Adipocyte (in vitro differentiated cells): ENCODE data around the gene RTN4RL1.

ENCODE experiments used
- DNase-seq: peaks from one replicate; pipeline ENCODE4 v3.0.0-alpha.2; 2015; ENCODE audit warnings: low read depth
- H3K27me3 ChIP-seq: replicated peaks from 2 replicates; pipeline ENCODE4 v1.7.0; 2013; ENCODE audit warnings: mild to moderate bottlenecking, low read length, moderate library complexity; ENCODE audit not compliant: control insufficient read depth, insufficient read depth
- H3K36me3 ChIP-seq: 2 replicates; pipeline ENCODE4 v1.7.0; 2013; ENCODE audit warnings: low read length, mild to moderate bottlenecking, moderate library complexity; ENCODE audit not compliant: control insufficient read depth, insufficient read depth, severe bottlenecking
- H3K4me1 ChIP-seq: 2 replicates; pipeline ENCODE4 v1.7.0; 2013; ENCODE audit warnings: mild to moderate bottlenecking, low read length, moderate library complexity; ENCODE audit not compliant: control insufficient read depth, insufficient read depth
- H3K4me3 ChIP-seq: 2 replicates; pipeline ENCODE4 v1.7.0; 2013; ENCODE audit warnings: mild to moderate bottlenecking, low read length, moderate library complexity
- H3K9ac ChIP-seq: 2 replicates; pipeline ENCODE4 v1.7.0; 2013; ENCODE audit warnings: mild to moderate bottlenecking, low read length, moderate library complexity
- H3K9me3 ChIP-seq: 2 replicates; pipeline ENCODE4 v1.7.0; 2013; ENCODE audit warnings: mild to moderate bottlenecking, low read length, moderate library complexity; ENCODE audit not compliant: control insufficient read depth

Gene RTN4RL1

GRCh38 chr17:2064980-2065785 lies 40.0 kb upstream of the RTN4RL1 start:
- peaks cover 88% of the 10 kb centered on the region for H3K4me1 ChIP-seq
- H3K9ac ChIP-seq = peak overlapping the region; percentile 91
- H3K27me3 ChIP-seq = no peaks in the 10 kb centered on the region
- no peaks in the 10 kb centered on the region for H3K36me3 ChIP-seq
- H3K4me3 ChIP-seq = no peak overlapping the region
- no peaks in the 10 kb centered on the region for H3K9me3 ChIP-seq
- peak; percentile 48 for DNase-seq

DNA sequence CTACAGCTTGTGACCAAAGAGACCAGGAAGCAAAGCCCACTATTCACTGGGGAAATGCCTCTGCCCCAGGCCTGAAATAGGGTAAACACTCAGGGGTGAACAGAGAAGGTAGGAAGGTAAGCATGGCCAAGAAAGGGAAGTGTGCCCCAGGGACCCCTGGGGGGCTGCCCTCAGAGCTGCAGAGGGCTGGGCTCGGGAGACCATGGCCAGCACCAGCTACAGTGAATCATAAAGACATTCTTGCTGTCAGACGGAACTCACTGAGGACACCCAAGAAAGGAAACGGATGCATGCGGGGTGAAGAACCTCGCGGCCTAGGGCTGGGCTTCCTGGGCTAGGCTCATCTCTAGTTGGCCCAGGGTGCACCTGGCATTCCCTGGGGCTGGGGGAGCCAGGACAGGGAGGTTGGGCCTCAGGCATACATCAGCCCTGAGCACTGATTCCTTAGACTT lies 39.4 kb upstream of the RTN4RL1 start:
- no peak for DNase-seq
- Histone ChIP-seq H3K9ac (peak overlapping the region; percentile 91), H3K27me3 (no peaks in the 10 kb centered on the region), H3K9me3 (no peaks in the 10 kb centered on the region), H3K4me1 (peaks cover 95% of the 10 kb centered on the region), H3K4me3 (no peak overlapping the region), H3K36me3 (no peaks in the 10 kb centered on the region)

DNA sequence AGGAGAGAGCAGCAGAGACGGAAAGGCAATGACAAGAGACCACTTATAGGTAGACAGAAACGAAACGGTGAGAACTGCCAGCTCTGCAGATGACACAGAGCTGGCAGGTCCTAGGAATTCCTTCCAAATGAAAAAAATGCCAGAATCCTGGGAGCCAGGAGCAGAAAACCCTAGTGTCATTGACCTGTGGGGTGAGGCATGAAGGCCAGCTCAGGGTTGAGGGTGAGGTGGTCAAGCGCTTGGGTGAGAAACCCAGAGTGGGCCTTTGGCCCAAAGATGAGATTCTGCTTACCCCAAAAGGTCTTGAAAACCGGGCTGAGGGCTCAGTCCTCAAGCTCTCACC lies 39.0 kb upstream of the RTN4RL1 start:
- H3K36me3 ChIP-seq = no peaks in the 10 kb centered on the region
- peaks cover 96% of the 10 kb centered on the region for H3K4me1 ChIP-seq
- no peaks in the 10 kb centered on the region for H3K9me3 ChIP-seq
- H3K27me3 ChIP-seq = no peaks in the 10 kb centered on the region
- no peak for DNase-seq
- H3K4me3 ChIP-seq = no peak overlapping the region
- peak overlapping the region; percentile 91 for H3K9ac ChIP-seq

DNA sequence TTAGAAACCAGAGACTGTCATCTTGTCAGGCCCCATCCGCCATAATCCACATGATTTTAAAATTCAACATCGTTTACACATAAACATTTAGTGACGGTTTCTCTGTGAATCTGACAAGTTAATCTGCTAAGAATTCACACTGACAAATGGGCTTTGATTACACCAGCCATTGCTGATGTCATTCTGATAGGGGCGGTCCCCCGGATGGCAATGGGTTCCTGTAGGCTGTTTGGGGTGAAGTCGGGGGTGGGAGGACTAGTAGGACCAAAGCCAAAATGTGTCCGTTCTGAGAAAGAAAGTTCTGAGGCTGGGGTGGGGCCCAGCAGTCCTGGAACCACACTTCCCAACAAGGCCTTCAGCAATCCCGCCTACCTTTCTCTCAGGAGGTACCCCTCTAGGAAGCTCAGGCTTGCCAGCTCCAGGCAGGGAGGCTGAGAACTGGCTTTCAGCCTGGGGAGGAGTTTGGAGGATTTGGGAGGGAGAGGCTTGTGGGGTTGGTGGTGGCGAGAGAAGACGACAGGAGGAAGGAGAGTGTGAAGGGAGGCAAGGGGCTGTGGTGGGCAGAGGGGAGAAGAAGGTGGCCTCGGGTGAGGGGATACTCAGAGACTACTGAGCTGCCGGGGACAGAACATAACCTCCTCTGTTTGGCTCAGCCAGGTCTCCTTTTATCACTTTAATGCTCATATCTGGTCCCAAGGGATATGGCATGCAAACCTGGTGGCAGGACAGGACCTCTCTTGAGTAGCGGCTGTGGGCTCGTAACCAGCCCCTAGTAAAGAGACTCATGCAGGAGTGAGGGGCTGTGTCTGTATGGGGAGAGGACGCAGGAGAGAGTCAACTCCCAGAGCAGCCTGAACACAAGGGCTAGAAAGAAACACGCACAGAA lies 38.4 kb upstream of the RTN4RL1 start:
- DNase-seq = no peak
- H3K9ac ChIP-seq = peak overlapping the region; percentile 91
- H3K4me1 ChIP-seq = peaks cover 90% of the 10 kb centered on the region
- no peaks in the 10 kb centered on the region for H3K9me3 ChIP-seq
- peak overlapping the region; percentile 27 for H3K4me3 ChIP-seq
- H3K36me3 ChIP-seq = no peaks in the 10 kb centered on the region
- no peaks in the 10 kb centered on the region for H3K27me3 ChIP-seq

GRCh38 chr17:2062571-2063183 lies 37.5 kb upstream of the RTN4RL1 start:
- Histone ChIP-seq H3K9me3 (no peaks in the 10 kb centered on the region), H3K27me3 (no peaks in the 10 kb centered on the region), H3K4me3 (peak overlapping the region; percentile 27), H3K9ac (peak overlapping the region; percentile 91), H3K4me1 (peaks cover 82% of the 10 kb centered on the region), H3K36me3 (no peaks in the 10 kb centered on the region)
- no peak for DNase-seq

DNA sequence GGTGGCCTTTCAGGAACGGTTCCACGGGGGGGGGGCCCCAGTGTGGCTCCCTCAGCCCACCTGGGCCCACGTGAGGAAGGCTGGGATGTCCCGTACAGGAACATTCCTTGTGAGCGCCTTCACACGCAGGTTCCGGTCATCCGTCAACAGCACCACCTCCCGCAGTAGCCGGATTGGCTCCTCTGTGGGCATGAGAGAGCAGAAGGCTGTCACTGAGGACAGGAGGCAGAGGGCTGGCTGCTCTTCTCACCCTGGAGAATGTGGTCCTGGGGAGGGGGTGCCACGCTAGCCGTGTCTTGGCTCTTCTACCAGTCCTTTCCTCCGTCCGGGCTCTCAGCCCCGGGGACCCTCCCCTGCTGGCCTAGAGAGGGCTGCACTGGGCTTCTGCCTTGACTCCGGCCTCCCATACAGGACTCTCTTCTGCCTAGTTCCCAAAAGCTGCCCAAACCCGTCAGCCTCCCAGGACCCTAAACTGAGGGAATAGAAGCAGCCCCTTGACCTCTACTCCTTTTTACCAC lies 36.4 kb upstream of the RTN4RL1 start:
- H3K9ac ChIP-seq = peak overlapping the region; percentile 91
- no peak overlapping the region for H3K4me3 ChIP-seq
- H3K36me3 ChIP-seq = no peaks in the 10 kb centered on the region
- H3K4me1 ChIP-seq = peaks cover 70% of the 10 kb centered on the region
- no peak for DNase-seq
- H3K9me3 ChIP-seq = no peaks in the 10 kb centered on the region
- no peaks in the 10 kb centered on the region for H3K27me3 ChIP-seq

DNA sequence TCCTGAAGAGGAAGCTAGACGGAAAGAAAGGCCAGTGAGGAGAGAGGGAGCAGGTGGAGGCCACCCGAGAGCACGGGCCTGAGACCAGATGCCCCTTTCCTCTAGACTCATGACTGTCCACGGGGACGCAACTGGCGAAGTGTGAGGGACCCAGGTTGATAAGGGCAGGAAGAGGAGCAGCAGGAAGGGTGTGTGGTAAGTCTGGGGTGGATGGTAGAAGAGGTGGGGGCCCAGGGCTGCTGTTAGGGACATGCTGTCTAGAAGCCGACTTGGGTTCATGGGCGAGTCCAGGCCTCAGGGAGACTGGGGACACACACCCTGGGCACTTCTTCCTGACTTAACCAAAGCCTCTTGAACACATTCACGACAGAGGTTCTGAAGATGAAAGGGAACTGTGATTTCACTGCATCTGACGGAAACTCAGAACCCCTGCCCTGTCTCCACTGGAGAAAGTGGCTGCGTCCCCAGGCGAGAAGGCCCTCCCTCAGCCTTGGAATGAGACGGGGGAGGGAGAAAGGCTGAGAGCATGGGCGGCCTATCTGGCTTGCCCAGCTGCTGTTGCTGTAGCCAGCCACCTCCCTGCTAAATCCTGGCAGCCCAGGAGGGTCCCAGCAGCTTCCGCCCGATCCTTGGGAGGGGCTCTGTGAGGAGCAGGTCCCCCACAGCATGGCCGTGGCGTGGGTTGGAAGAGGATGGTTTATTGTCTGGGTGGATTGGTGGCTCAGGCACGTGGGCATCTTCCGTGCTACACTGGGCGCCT lies 35.7 kb upstream of the RTN4RL1 start:
- Histone ChIP-seq H3K4me3 (no peak overlapping the region), H3K9me3 (no peaks in the 10 kb centered on the region), H3K36me3 (no peaks in the 10 kb centered on the region), H3K4me1 (peaks cover 65% of the 10 kb centered on the region), H3K27me3 (no peaks in the 10 kb centered on the region), H3K9ac (peak overlapping the region; percentile 91)
- no peak for DNase-seq

DNA sequence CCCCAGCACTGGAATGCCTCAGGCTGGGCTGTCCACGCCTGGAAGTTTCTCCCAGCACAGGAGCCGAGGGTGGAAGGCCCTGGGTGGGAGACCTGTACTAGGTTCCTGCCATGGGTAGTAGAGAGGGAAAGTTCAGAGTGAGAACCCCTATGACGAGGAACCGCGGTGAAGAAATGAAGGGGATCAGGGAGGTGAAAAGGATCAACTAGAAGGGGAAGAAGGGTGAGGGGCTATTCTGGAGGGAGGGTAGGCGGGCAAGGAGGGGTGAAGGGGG lies 35.2 kb upstream of the RTN4RL1 start:
- peak overlapping the region; percentile 91 for H3K9ac ChIP-seq
- H3K4me1 ChIP-seq = peaks cover 60% of the 10 kb centered on the region
- no peak for DNase-seq
- no peaks in the 10 kb centered on the region for H3K27me3 ChIP-seq
- no peak overlapping the region for H3K4me3 ChIP-seq
- H3K36me3 ChIP-seq = no peaks in the 10 kb centered on the region
- no peaks in the 10 kb centered on the region for H3K9me3 ChIP-seq

DNA sequence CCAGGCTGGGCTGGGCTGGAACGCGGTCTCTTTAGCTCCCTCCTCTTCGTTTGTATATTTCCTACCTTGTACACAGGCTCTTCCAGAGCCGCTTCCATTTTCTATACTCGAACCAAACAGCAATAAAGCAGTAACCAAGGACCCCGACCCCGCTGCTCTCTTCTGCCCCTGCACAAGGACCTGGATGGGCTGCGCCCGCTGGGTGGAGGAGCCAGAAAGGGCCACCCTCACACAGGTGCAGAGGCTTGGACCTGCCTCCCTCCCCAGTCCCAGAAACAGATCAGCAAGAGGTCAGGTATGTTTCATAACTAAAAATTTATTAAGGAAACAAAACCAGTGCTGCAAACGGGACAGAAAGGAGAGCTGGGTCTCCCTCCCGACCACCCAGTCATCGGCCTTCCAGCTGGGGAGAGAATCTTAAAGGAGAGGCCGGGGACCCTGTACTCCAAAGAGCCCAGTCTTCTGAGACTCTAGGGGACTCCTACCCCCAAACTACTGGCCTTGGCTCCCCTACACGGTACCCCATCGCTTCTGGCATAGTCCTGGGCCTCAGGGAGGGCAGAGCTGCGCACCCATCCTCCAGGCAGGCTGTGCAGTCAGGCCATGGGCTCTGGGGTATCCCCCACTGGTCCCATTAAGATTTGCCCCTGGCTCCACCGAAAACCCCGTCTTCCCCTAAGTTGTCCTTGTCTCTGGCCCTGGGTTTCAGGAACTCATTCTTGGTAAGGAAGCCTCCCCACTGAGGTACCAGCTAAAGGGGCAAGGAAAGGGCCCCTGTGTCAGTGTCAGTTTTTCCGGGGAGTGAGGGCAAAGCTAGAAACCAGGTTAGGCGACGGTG lies 34.6 kb upstream of the RTN4RL1 start:
- DNase-seq = no peak
- Histone ChIP-seq H3K27me3 (no peaks in the 10 kb centered on the region), H3K4me3 (peak overlapping the region; percentile 1), H3K4me1 (peaks cover 54% of the 10 kb centered on the region), H3K36me3 (no peaks in the 10 kb centered on the region), H3K9ac (peak overlapping the region; percentile 91), H3K9me3 (no peaks in the 10 kb centered on the region)
